Keratinocyte (primary cell): Measurements from ENCODE around the gene OLFML3.

Experiments
- CTCF ChIP-seq, 3 experiments: IDR thresholded peaks in 1 of 3; conservative IDR thresholded peaks in 1 of 3; optimal IDR thresholded peaks in 1 of 3; 2 replicates in 2 of 3; 3 replicates in 1 of 3; pipeline versions ENCODE3 to v1.5.1; 2011; ENCODE audit warnings: low read length in 3 of 3, mild to moderate bottlenecking in 3 of 3, moderate library complexity in 2 of 3, control low read depth in 1 of 3, inconsistent platforms in 1 of 3; ENCODE audit not compliant: insufficient read depth in 2 of 3; ENCODE audit errors: extremely low read depth in 1 of 3
- EZH2 ChIP-seq: IDR thresholded peaks from one replicate; pipeline ENCODE4 v1.6.1; 2012; ENCODE audit warnings: inconsistent platforms, mild to moderate bottlenecking, low read length, moderate library complexity

- TF ChIP-seq CTCF (optimal IDR thresholded peaks at IDR 0.05 in 1 of 3, IDR thresholded peaks at IDR 0.05 in 1 of 3, conservative IDR thresholded peaks at IDR 0.05 in 1 of 3; ENCODE audit: extremely low read depth in 1 of 3, insufficient read depth in 2 of 3, low read length in 3 of 3) (no peak), EZH2 (no peak)
These were observed 30.1 kb downstream of the OLFML3 start for GRCh38 chr1:114009393-114009792.
